ENCODE results near the gene TWNK.

The TWNK gene

GRCh38 chr10:100997360-100998182 lies 10.2 kb downstream of the TWNK start:
- peak; percentile 75 for DNase-seq

GRCh38 chr10:100998183-100998990 lies 11.0 kb downstream of the TWNK start:
- DNase-seq = peak; percentile 68

DNA sequence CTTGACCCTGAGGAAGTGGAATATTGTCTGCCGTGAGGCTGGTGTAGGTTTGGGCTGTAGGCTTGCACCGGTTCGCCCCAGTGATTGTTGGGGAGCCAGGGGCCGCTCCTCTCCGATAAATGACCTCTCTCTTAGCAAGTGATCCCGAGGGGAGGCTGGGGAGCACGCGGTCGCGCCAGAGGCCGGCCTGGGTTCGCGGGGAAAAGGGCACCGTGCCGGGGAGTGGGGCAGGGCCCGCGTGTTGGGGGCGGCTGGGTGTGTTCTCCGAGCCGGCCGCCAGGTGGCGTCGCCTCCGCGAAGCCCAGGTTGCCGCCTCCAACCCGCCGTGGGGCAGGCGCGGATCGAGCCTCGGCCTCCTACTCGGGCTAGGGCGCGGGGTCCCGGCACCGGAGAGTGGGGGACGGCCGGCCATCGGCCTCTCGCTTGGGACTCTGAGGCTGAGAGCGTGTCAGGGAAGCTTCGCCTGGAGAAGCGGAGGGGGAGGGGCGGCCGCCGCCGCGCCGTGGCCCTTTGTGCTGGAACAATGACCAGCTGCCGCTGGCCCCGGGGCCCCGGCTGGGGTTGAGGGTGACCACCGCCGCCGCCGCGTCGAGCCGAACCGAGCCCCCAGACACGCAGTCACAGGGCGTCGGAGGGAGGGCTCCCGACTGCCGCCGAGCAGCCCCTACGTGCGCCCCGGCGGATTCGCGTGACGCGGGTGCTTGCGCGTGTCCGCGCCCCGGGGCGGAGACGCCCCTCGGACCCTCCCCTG lies 11.8 kb downstream of the TWNK start:
- peak; percentile 80 for DNase-seq

- no peak for DNase-seq
Measured at GRCh38 chr10:100999742-101000126, 12.4 kb downstream of the TWNK start, which contains the start of gene LZTS2. LZTS2 (plus strand) TSS chr10:100999808; CDS start chr10:101002539, 2,731 bp downstream.

GRCh38 chr10:101000127-101000914 lies 13.0 kb downstream of the TWNK start:
- no peak for DNase-seq

- no peak for DNase-seq
Measured at GRCh38 chr10:101000915-101001658, 13.7 kb downstream of the TWNK start.

GRCh38 chr10:101001659-101002035 lies 14.3 kb downstream of the TWNK start:
- no peak for DNase-seq

DNA sequence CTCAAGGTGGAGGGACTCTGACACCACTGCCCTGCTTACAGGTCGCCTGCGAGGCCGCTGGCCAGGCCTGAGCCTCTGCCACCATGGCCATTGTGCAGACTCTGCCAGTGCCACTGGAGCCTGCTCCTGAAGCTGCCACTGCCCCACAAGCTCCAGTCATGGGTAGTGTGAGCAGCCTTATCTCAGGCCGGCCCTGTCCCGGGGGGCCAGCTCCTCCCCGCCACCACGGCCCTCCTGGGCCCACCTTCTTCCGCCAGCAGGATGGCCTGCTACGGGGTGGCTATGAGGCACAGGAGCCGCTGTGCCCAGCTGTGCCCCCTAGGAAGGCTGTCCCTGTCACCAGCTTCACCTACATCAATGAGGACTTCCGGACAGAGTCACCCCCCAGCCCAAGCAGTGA lies 15.1 kb downstream of the TWNK start:
- no peak for DNase-seq

- no peak for DNase-seq
Measured at GRCh38 chr10:101003639-101004206, 16.4 kb downstream of the TWNK start.

DNA sequence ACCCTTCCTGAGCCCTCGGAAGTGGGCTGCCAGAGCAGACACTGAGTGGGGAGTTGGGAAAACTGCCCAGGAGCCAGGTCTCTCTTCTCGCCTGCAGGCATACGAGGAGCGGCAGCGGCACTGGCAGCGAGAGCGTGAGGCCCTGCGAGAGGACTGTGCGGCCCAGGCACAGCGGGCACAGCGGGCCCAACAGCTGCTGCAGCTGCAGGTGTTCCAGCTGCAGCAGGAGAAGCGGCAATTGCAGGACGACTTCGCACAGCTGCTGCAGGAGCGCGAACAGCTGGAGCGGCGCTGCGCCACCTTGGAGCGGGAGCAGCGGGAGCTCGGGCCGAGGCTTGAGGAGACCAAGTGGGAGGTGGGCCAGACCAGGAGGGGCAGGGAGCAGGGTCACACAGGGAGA lies 18.0 kb downstream of the TWNK start:
- DNase-seq = no peak

DNA sequence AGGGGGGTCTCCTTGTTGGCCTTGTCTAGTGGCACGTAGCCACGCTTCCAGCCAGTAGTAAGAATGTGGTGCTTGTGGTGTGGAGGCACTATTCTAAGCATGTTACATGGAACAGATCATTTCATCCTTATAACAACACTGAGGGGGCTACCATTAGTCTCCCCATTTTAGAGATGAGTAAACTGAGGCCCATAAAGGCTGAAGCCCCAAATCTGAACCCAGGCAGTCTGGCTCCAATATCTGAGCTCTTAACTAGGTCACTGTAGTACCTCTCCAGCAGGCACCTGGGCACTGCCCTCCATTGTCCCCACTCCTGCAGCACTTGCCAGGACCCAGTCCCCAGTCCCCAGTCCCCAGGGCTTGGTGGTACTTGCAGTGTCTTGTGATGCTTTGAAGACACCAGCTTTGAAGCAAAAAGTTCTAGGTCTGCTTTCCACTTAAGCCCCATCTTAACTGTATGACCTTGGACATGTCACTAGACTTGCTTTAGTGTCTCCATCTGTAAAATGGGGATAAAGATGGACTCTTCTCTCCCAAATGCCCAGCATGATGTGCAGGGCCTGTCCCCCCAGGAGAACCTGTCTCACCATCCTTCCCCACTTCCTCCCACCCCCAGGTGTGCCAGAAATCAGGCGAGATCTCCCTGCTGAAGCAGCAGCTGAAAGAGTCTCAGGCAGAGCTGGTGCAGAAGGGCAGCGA lies 18.7 kb downstream of the TWNK start:
- no peak for DNase-seq

DNA sequence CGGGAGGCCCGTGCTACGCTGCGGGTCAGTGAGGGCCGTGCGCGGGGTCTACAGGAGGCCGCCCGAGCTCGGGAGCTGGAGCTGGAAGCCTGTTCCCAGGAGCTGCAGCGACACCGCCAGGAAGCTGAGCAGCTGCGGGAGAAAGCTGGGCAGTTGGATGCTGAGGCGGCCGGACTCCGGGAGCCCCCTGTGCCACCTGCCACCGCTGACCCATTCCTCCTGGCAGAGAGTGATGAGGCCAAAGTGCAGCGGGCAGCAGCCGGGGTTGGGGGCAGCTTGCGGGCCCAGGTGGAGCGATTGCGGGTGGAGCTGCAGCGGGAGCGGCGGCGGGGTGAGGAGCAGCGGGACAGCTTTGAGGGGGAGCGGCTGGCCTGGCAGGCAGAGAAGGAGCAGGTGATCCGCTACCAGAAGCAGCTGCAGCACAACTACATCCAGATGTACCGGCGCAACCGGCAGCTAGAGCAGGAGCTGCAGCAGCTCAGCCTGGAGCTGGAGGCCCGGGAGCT lies 19.3 kb downstream of the TWNK start:
- DNase-seq = no peak

- DNase-seq = no peak
Measured at GRCh38 chr10:101007099-101007711, 19.9 kb downstream of the TWNK start.

GRCh38 chr10:101007915-101008822 lies 20.8 kb downstream of the TWNK start:
- no peak for DNase-seq

GRCh38 chr10:101008823-101009423 lies 21.6 kb downstream of the TWNK start:
- no peak for DNase-seq

- no peak for DNase-seq
Measured at GRCh38 chr10:101010329-101010728, 23.0 kb downstream of the TWNK start.

GRCh38 chr10:101011517-101012423 lies 24.4 kb downstream of the TWNK start:
- DNase-seq = no peak

Data from stimulated activated CD4-positive, alpha-beta T cell treated with anti-CD3 and anti-CD28 coated beads, Interleukin-4, amount 100 ng/mL, for 1 hour (primary cell).